ENCODE measurements around the gene ATP9A. TPM values are rescaled to one million over a fixed set of nuclear protein-coding genes. Genes with fewer than 3 reads are reported as not detected.

Gene ATP9A
- total and polyA plus RNA-seq, 10 of the 15 experiments (the other 5 are each of a cell fraction or from before 2014, with no cell fraction given) = 0.03 to 0.81 (median 0.14) TPM

DNA sequence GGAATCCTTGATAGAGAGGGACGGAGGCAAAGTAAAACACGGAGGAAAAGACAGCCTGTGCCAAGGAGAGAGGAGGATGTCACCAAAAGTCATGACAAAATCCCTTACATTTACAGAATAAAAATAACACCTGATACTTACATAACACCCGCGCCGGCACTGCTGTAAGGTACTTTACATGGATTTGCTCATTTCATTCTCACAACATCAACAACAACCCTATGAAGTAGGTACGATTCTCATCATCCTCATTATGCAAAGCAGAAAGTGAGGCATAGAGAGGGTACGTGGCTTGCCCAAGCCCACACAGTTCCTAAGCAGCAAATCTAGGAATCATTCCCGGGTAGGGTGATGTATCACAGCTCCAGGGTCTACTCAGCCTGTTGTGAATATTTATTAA lies 158.1 kb downstream of the ATP9A start:
- DNase-seq (ENCODE audit: low read depth, low spot score) = no peak
- SMC1A ChIA-PET (ENCODE audit: uncharacterized antibody, unreplicated experiment) = interaction anchor here (1.0 to 1.3 kb wide), 3 partner anchors 10 to 14 kb away, joined by 3 to 5 read pairs (median 3); no protein-coding TSS in a partner anchor
- POLR2A ChIA-PET = no interaction called here
- in situ Hi-C loops (cut with MboI) (no loop called here), intact Hi-C loops (cut with micrococcal nuclease; ENCODE audit: unreplicated experiment) (no loop called here)
- 7% methylated on average over 8 of the region's 8 CpGs for WGBS (ENCODE audit: insufficient coverage, insufficient replicate concordance, low lambda C conversion rate, missing lambda C conversion rate)
- no peak for TF ChIP-seq CEBPB (IDR thresholded peaks at IDR 0.05; ENCODE audit: borderline replicate concordance in 1 of 2, low read depth in 2 of 2, low read length in 2 of 2)
- TF ChIP-seq JUND (IDR thresholded peaks at IDR 0.05; ENCODE audit: low read depth, low read length) = no peak
- TF ChIP-seq ZNF24 (IDR thresholded peaks at IDR 0.05) = no peak
- TF ChIP-seq YBX1 (IDR thresholded peaks at IDR 0.05) = no peak
- no peak for TF ChIP-seq IKZF1 (conservative IDR thresholded peaks at IDR 0.05)
- no peak for TF ChIP-seq SMARCA5 (IDR thresholded peaks at IDR 0.05)
- TF ChIP-seq HCFC1 (IDR thresholded peaks at IDR 0.05; ENCODE audit: low read length) = no peak
- TF ChIP-seq PAX8 (IDR thresholded peaks at IDR 0.05) = no peak
- TF ChIP-seq ZSCAN29 (IDR thresholded peaks at IDR 0.05) = no peak
- Histone ChIP-seq H3K27me3 (replicated peaks in 1 of 2; ENCODE audit: control insufficient read depth in 2 of 2, insufficient read depth in 2 of 2, low read length in 1 of 2) (peaks cover 0 to 4% of the 10 kb centered on the region in 2 experiments; a peak in 2 of 4 replicates), H3K27ac (ENCODE audit: control insufficient read depth, insufficient read depth) (no peak overlapping the region), H3K4me3 (no peak overlapping the region), H3K9ac (ENCODE audit: control insufficient read depth, insufficient read depth, low read length) (no peak overlapping the region), H3K4me1 (ENCODE audit: control insufficient read depth, insufficient read depth, low read length) (peaks cover 6% of the 10 kb centered on the region; the same call in 1 of the 2 replicates), H3K9me3 (replicated peaks; ENCODE audit: control insufficient read depth, insufficient read depth, low read length) (no peaks in the 10 kb centered on the region), H4K20me1 (ENCODE audit: control insufficient read depth, insufficient read depth) (no peaks in the 10 kb centered on the region), H3K36me3 (ENCODE audit: control insufficient read depth in 2 of 2, insufficient read depth in 2 of 2, low read length in 1 of 2) (no peaks in the 10 kb centered on the region), H3K4me2 (ENCODE audit: control insufficient read depth, insufficient read depth) (no peak overlapping the region), H3K79me2 (ENCODE audit: control insufficient read depth, insufficient read depth, low read length) (no peaks in the 10 kb centered on the region), H2AFZ (ENCODE audit: control insufficient read depth, low read depth, low read length) (no peak overlapping the region; the same call in 1 of the 2 replicates)
- CTCF ChIA-PET = interaction anchor here (1.2 to 1.4 kb wide), 2 partner anchors 13 to 224 kb away, joined by 3 read pairs; no protein-coding TSS in a partner anchor
- no peak for ATAC-seq
- FAIRE-seq = no peak
- RAD21 ChIA-PET (ENCODE audit: unreplicated experiment) = no interaction called here
- BruUV-seq (replicated peaks) = no TSS peak

DNA sequence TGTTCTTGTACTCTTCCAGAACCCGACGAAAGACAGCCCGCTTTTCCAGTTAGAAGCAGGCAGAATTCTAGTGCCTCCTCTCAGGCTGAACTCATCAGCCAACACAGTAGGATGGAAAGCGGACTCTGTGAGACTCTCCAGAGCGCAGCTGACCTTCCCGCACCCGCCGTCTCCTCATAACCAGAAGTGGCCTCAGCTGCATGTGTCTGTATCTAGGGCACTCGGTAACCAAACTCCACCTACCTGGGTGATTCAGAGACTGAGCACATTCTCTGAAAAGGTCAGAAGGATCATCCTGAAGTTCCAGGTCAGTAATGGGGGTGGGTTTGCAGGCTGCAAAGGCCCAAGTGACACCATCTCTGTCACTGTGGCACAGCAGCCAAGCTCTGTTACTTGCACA lies 158.9 kb downstream of the ATP9A start:
- Histone ChIP-seq H3K79me2 (ENCODE audit: control insufficient read depth, insufficient read depth, low read length) (no peaks in the 10 kb centered on the region), H4K20me1 (ENCODE audit: control insufficient read depth, insufficient read depth) (no peaks in the 10 kb centered on the region), H3K27me3 (replicated peaks in 1 of 2; ENCODE audit: control insufficient read depth in 2 of 2, insufficient read depth in 2 of 2, low read length in 1 of 2) (peaks cover 0 to 4% of the 10 kb centered on the region in 2 experiments; a peak in 2 of 4 replicates), H3K36me3 (ENCODE audit: control insufficient read depth in 2 of 2, insufficient read depth in 2 of 2, low read length in 1 of 2) (no peaks in the 10 kb centered on the region), H3K4me1 (ENCODE audit: control insufficient read depth, insufficient read depth, low read length) (peaks cover 11% of the 10 kb centered on the region), H3K4me2 (ENCODE audit: control insufficient read depth, insufficient read depth) (no peak overlapping the region), H3K4me3 (no peak overlapping the region), H3K9me3 (replicated peaks; ENCODE audit: control insufficient read depth, insufficient read depth, low read length) (no peaks in the 10 kb centered on the region), H2AFZ (ENCODE audit: control insufficient read depth, low read depth, low read length) (no peak overlapping the region), H3K9ac (ENCODE audit: control insufficient read depth, insufficient read depth, low read length) (no peak overlapping the region), H3K27ac (ENCODE audit: control insufficient read depth, insufficient read depth) (no peak overlapping the region)
- RAD21 ChIA-PET (ENCODE audit: unreplicated experiment) = no interaction called here
- 84% methylated on average over 9 of the region's 9 CpGs for WGBS (ENCODE audit: insufficient coverage, insufficient replicate concordance, low lambda C conversion rate, missing lambda C conversion rate)
- ATAC-seq (no peak), FAIRE-seq (no peak), DNase-seq (ENCODE audit: low read depth, low spot score) (no peak)
- in situ Hi-C loops (cut with MboI) (no loop called here), intact Hi-C loops (cut with micrococcal nuclease; ENCODE audit: unreplicated experiment) (no loop called here)
- CTCF ChIA-PET = interaction anchor here (0.9 to 1.2 kb wide), 2 partner anchors 13 to 223 kb away, joined by 3 read pairs; no protein-coding TSS in a partner anchor
- SMC1A ChIA-PET (ENCODE audit: uncharacterized antibody, unreplicated experiment) = interaction anchor here (1.2 kb wide), 1 partner anchor 11 kb away, joined by 3 read pairs; no protein-coding TSS in a partner anchor
- POLR2A ChIA-PET = no interaction called here
- no TSS peak for BruUV-seq (replicated peaks)
- TF ChIP-seq ZNF207 (IDR thresholded peaks at IDR 0.05; ENCODE audit: borderline replicate concordance) = no peak
- TF ChIP-seq, protein P1, sequence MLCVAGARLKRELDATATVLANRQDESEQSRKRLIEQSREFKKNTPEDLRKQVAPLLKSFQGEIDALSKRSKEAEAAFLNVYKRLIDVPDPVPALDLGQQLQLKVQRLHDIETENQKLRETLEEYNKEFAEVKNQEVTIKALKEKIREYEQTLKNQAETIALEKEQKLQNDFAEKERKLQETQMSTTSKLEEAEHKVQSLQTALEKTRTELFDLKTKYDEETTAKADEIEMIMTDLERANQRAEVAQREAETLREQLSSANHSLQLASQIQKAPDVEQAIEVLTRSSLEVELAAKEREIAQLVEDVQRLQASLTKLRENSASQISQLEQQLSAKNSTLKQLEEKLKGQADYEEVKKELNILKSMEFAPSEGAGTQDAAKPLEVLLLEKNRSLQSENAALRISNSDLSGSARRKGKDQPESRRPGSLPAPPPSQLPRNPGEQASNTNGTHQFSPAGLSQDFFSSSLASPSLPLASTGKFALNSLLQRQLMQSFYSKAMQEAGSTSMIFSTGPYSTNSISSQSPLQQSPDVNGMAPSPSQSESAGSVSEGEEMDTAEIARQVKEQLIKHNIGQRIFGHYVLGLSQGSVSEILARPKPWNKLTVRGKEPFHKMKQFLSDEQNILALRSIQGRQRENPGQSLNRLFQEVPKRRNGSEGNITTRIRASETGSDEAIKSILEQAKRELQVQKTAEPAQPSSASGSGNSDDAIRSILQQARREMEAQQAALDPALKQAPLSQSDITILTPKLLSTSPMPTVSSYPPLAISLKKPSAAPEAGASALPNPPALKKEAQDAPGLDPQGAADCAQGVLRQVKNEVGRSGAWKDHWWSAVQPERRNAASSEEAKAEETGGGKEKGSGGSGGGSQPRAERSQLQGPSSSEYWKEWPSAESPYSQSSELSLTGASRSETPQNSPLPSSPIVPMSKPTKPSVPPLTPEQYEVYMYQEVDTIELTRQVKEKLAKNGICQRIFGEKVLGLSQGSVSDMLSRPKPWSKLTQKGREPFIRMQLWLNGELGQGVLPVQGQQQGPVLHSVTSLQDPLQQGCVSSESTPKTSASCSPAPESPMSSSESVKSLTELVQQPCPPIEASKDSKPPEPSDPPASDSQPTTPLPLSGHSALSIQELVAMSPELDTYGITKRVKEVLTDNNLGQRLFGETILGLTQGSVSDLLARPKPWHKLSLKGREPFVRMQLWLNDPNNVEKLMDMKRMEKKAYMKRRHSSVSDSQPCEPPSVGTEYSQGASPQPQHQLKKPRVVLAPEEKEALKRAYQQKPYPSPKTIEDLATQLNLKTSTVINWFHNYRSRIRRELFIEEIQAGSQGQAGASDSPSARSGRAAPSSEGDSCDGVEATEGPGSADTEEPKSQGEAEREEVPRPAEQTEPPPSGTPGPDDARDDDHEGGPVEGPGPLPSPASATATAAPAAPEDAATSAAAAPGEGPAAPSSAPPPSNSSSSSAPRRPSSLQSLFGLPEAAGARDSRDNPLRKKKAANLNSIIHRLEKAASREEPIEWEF (IDR thresholded peaks at IDR 0.05; ENCODE audit: insufficient replicate concordance, low read depth, low read length) = no peak
- no peak for TF ChIP-seq CTCF (IDR thresholded peaks at IDR 0.05 in 2 of 3, conservative IDR thresholded peaks at IDR 0.05 in 1 of 3; ENCODE audit: control insufficient read depth in 2 of 3, extremely low read depth in 1 of 3, insufficient read depth in 1 of 3, low read depth in 3 of 3, low read length in 3 of 3)

All from GM12878 (cell line).